NCI-H82 treated with DMSO at 0.1 percent for 48 hours (cell line): ENCODE measurements around the gene CCDC88B.
A peak's percentile ranks its signal among the peaks of the same experiment; 100 is the strongest.
"Not testable (repeated sequence)": the region's sequence is repeated elsewhere in the genome, so short reads cannot be mapped to it uniquely, and the experiment has no call there.

Experiments used
- DNase-seq: peaks from one replicate; lab custom pipeline; 2025; ENCODE audit not compliant: unreplicated experiment; lab: John Stamatoyannopoulos, UW

The CCDC88B gene

DNA sequence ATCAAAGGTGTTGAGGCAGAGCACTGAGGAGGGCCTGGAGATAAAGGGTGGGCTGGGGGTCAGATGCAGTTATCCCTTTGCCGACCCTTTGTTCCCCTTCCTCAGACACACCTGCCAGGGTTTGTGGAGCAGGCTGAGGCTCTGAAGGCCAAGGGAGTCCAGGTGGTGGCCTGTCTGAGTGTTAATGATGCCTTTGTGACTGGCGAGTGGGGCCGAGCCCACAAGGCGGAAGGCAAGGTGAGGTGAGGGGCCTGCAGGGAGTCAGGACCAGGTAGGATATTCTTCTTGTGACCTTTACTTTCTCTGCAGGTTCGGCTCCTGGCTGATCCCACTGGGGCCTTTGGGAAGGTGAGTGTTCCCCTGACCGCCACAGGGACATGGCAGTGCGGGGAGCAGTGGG, 19.4 kb upstream of the CCDC88B start:
- DNase-seq = no peak

DNA sequence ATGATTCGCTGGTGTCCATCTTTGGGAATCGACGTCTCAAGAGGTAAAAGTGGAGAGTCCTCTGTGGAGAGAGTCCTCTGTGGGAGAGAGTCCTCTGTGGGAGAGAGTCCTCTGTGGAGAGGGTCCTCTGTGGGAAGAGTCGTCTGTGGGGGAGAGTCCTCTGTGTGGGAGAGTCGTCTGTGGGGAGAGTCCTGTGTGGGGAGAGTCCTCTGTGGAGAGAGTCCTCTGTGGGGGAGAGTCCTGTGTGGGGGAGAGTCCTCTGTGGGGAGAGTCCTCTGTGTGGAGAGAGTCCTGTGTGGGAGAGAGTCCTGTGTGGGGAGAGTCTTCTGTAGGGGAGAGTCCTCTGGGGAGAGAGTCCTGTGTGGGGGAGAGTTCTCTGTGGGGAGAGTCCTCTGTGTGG, 19.0 kb upstream of the CCDC88B start:
- DNase-seq = no peak

DNA sequence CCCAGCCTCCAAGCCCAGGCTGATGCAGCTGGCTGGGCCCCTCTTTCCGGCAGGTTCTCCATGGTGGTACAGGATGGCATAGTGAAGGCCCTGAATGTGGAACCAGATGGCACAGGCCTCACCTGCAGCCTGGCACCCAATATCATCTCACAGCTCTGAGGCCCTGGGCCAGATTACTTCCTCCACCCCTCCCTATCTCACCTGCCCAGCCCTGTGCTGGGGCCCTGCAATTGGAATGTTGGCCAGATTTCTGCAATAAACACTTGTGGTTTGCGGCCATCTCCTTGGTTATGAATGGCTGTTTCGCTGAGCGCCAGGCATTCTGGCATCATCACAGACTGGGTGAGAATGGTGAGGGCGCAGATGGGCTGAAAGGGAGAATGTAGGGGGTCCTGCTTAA, 18.5 kb upstream of the CCDC88B start:
- no peak for DNase-seq

DNA sequence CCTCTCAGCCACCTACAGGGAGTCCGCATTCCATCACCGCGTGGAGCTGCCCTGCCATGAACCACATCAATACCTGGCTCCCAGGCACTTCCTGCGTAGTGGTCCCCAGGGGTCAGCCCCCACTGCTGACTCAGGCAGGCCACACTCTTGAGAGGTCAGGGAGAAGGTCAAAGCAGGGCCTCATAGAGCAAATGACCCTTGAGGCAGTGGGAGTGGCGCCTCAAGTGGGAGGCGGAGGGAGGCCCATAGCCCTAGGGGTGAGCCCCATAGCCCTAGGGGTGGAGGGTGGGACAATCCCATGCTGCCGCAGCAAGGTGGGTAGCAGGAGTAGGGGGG, 17.1 kb upstream of the CCDC88B start:
- DNase-seq = no peak

DNA sequence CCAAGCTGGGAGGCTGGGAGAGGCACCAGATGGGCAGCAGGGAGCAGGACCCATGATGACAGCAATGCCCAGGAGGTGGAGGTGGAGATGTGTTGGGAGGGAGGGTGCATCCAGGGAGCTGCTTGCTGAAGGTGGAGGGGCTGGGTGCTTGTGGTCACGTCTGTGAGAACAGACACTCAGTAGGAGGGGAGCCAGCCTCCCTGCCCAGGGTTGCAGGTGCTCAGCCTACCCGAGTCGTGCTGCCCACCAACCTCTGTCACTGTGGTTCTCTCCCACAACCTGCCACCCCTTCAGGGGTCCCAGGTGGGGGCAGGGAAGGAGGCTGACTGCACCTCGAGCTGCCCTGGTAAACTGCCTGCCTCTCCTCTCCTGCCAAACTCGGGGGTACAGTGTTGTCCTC, 16.6 kb upstream of the CCDC88B start:
- no peak for DNase-seq

DNA sequence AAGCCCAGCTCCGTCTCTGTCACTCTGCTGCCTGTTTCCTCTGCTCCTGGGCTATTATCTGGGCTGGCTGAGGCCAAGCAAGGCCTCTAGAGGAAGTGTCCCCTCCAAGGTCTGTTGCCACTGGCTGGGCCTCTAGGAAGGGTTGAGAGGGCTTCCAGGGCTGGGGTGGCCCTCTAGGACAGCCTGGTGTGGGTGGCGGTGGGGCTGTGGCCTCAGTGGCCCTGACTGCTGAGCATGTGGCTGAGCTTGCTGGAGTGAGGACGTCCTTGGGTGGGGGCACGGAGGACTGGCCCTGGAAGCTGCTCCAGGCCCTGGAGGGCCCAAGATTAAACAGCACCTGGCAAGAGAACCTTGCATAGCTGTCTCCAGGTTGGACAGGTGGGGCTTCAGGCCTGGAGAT, 16.0 kb upstream of the CCDC88B start:
- DNase-seq = not testable (repeated sequence)

DNA sequence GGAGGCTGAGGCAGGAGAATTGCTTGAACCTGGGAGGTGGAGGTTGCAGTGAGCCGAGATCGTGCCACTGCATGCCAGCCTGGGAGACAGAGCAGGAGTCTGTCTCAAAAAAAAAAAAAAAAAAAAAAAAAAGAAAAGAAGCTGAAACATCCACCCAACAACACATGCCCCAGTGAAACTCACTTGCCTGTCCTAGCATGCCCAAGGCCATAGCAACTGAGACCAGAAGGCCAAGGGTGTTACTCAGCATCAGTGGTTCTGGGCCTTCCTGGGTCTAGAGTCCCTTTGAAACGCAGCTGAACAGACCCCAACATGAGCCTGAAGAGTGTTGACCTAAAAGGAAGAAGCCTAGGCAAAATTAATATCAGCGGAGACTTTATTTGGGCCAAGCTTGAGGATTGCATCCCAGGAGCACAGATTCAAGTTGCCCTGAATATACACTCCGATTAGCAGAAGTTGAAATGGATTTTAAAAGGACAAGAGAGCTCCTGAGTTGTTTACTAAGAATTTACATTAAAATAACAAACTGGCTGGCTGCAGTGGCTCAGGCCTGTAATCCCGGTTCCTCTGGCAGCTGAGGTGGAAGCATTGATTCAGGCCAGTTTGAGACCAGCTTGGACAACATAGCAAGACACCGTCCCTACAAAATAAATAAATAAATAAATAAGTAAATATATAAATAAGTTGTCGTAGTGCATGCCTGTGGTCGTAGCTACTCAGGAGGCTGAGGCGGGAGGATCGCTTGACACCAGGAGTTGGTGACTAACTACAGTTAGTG, 15.1 kb upstream of the CCDC88B start:
- DNase-seq = no peak

DNA sequence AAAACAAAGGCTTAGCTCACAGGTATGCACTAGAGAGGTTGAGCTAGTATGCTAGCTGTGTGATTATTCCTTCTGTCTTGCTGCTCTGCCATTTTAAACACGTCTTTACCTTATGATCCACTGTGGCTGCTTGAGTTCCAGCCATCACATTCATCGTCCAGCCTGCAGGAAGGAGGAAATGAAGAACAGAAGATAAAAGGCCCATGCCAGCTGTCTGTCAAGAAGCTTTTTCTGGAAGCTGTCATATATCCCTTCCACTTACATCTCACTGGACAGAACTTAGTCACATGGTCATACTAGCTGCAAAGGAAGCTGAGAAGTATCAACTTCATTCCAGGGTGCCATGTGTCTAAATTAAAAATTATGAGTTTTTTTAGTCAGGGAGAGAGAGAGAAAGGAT, 12.6 kb upstream of the CCDC88B start:
- DNase-seq = no peak

DNA sequence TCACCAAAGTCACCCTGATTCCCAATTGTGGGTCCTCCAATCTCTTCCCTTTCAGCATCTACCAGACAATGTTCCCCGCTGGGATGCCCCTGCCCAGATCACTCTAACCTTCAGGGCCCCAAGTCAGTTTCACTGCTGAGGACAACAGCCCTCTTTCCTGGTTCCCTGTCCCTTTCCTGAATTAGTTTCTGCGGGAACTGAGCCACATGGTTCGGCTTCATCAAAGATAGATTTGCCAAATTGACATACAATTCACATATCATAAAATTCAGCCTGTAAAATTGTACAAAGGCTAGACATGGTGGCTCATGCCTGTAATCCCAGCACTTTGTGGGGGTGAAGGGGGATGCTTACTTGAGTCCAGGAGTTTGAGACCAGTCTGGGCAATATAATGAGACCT, 12.0 kb upstream of the CCDC88B start:
- DNase-seq = no peak

DNA sequence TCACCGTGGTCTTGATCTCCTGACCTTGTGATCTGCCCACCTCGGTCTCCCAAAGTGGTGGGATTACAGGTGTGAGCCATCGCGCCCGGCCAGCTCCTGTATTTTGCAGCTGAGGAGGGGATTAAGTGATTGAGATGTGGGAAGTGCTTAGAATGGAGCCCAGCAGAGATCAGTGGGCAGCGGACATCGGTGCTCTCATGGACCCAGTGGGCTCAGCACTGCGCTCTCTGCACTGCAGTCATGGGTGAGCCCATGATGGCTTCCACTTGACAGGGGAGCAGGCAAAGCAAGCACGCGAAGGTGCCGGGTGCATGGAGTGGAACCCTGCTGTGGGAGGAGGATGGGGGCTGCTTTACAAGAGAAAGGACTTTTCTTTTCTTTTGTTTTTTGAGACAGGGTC, 9.1 kb upstream of the CCDC88B start:
- no peak for DNase-seq

DNA sequence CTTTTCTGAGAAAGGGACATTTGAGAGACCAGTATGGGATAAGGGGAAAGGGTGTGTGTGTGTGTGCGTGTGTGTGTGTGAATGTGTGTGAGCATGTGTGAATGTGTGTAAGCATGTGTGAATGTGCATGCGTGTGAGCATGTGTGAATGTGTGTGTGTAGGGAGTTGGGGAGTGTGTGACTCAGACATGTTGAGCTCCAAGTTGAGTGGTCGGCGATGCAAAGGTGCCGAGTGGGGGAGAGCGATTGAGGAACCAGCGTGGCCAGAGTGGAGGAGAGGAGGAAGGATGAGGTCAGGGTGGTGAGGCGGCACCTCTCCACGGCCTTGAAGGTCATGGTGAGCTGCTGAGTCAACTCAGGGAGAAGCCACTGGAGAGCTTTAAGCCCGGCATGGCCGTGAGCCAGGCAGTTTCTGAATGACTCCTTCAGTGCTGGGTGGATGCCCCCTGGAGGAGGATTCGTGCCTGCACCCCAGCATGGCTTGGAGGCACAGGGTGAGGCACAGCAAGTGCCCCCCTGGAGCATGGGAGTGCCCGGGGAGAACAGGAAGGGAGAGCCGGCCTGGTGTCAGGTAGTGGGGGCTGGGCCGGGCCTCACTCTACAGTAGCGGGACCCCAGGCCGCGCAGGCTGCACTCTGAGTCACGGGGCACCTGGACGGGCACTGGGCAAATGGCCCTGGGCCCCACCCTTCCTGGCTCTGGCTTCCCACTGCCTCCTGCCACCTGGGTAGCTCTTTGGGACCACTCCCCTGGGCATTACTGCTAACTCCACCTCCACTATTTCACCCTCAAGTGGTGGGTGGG, 8.2 kb upstream of the CCDC88B start:
- DNase-seq = no peak

DNA sequence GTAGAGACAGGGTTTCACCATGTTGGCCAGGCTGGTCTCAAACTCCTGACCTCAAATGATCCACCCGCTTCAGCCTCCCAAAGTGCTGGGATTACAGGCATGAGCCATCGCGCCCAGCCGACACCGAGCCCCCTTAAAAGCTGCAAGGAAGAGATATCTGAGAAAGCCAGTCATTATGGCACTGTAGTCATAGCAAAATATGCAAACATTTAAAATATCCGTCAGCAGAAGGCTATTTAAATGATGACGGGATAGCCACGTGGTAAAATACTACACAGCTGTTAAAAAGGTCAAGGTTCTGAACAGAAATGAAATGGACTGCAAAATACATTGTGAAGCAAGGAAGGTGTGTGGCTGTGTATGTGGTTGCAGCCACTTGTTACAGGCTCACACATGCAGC, 6.4 kb upstream of the CCDC88B start:
- DNase-seq = no peak

DNA sequence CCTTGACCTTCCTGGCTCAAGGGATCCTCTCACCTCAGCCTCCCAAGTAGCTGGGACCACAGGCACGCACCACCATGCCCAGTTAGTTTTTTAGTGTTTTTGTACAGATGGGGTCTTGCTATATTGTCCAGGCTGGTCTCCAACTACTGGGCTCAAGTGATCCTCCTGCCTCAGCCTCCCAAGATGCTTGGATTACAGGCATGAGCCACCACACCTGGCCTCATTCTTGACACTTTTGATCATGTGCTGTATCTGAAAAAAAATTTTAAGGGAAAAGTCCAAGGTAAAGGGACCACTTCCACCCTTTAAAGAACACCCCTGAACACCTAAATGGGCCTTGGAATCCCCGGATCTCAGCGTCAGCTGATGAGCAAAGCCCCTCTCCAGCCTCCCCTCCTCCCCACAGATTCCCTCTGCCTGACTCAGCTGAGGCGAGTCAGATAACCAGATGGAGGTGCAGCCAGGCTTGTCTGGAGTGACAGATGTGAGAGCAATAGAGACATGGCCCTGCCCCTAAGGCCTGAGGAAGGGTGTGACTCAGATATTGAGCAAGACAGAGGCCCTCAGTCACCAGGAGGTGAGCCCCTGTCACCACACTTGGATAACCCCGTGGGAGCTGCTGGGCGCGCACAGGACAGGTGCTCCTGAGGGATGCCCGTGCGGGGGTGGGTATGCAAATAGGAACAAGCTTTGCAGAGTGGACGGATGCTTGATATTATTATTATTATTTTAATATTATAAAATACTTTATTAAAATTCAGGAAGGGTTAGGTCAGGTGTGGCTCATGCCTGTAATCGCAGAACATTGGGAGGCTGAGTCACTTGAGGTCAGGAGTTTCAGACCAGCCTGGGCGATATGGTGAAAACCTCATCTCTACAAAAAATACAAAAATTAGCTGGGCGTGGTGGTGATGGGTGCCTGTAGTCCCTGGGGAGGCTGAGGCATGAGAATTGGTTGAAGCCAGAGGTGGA, 5.0 kb upstream of the CCDC88B start:
- peak; percentile 94 for DNase-seq

DNA sequence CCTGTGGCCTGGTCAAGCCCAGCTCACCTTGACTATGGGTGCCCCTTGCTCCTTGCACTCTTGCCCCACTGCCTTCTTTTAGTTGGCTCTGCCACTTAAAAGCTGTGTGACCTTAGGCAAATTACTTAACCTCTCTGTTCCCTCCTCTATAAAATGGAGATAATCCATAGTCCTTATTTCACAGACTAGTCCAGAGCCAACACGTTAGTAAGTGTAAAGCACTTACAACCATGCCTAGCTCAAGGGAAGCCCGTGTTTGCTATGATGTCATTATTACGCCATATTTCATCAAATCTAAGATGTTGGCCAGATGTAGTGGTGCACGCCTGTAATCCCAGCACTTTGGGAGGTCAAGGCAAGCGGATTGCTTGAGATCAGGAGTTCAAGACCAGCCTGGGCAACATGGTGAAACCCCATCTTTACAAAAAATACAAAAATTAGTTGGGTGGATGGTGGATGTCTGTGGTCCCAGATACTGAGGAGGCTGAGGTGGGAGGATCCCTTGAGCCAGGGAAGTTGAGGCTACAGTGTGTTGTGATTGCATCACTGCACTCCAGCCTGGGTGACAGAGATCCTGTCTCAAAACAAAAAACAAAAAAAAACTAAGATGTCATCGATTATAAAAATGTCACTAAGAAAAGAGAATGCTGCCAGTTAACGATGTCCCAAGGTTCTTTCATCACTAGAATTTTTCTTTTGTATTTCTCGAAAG, 2.3 kb upstream of the CCDC88B start:
- DNase-seq = no peak

DNA sequence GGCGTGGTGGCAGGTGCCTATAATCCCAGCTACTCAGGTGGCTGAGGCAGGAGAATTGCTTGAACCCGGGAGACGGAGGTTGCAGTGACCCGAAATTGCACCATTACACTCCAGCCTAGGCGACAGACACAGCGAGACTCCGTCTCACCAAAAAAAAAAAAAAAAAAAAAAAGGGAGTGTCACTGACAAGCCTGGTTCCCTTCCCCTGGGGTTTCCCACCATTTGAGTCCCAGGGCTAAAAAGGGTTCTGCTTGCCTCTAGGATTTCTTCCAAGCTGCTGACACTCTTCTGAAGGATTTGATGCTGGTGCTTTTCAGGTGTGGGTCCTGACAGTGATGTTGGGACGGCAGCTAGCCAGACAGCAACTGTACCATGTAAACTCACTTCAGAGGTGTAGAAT, 1.3 kb upstream of the CCDC88B start:
- DNase-seq = no peak

DNA sequence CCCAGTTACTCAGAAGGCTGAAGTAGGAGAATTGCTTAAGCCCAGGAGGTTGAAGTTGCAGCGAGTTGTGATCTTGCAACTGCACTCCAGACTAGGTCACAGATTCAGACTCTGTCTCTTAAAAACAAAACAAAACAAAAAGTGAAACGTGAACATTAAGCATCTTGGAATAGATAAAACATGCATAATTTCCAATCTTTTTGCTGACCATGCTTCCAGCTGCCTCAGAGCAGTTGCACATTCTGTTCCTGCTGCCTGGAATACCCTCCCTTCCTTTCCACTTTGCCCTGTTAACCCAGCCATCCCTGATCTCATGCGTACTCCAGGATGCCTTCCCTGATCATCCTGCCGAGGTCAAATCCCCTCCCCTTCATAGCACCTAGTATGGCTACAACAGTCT, 718 bp upstream of the CCDC88B start:
- DNase-seq = no peak

DNA sequence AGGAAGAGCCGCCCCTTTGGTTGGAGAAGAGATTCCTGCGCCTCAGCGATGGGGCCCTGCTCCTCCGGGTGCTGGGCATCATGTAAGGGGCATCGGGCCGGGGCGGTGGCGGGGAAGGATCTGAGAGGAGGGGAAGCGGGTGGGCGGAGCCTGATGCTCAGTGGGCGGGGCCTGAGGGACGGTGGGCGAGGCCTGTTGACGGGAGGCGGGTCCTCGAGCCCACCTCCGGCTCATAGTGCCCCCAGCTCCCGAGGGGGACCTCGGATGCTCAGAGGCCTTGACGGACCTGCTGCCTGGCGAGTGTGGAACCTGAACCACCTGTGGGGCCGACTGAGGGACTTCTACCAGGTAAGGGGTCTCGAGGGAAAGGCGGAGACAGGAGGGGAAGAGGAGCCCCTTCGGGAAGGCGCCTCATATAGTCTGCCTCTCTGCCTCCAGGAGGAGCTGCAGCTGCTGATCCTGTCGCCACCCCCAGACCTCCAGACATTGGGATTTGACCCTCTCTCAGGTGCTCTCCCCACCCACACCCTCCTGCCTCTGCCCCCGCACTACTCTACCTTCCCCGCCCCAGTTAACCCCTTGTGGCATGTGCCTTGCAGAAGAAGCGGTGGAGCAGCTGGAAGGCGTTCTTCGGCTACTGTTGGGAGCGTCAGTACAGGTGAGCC, 799 bp downstream of the CCDC88B start:
- no peak for DNase-seq

DNA sequence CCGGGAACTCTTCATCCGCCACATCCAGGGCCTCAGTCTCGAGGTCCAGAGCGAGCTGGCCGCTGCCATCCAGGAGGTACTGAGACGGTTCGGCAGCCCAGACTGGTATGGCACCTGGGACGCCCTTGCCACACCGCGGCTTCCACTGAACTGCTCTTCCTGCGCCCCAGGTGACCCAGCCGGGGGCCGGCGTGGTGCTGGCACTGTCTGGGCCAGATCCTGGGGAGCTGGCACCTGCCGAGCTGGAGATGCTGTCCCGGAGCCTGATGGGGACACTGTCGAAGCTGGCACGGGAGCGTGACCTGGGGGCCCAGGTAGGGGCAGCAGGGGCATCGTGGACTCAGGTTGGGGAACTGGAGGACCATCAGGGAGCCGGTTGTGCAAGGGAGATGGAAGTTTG, 1.4 kb downstream of the CCDC88B start:
- DNase-seq = no peak

DNA sequence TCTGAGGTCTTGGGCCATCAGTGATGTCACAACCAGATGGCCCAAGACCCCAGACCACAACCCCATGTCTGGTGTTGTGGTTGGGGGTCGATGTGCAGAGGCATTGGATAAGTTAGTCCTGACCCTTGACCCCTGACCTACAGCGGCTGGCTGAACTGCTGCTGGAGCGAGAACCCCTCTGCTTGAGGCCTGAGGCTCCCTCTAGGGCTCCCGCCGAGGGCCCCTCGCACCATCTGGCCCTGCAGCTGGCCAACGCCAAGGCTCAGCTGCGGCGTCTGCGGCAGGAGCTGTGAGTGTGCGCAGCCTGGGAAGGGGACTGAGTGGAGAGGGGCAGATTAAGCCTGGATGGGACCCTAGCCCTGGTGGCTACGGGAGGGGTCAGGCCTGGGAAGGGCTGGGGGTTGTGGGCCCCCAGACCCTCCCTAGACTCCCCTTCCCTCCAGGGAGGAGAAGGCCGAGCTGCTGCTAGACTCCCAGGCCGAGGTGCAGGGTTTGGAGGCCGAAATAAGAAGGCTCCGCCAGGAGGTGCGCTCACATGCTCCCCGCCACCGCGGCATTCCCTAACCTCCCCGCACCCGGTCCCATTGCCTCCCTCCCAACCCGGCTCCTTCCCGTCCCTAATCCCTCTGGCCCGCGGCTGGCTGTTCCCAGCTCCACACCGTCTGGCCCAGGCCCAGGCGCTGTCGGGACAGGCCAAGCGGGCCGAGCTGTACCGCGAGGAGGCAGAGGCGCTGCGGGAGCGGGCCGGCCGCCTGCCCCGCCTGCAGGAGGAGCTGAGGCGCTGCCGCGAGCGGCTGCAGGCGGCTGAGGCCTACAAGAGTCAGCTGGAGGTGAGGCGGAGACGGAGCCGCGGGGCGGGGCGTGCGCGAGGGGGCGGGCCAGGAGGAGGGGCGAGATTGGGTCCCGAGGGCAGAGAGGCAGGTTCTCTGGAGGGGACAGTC, 2.1 kb downstream of the CCDC88B start:
- peak; percentile 61 for DNase-seq
